Measurements from ENCODE around the gene DUSP15.
A peak's percentile ranks its signal among the peaks of the same experiment; 100 is the strongest.

The DUSP15 gene

GRCh38 chr20:31916708-31917107 lies 46.4 kb upstream of the DUSP15 start:
- H3K4me2 ChIP-seq (ENCODE audit: low read depth, low read length, poor library complexity, severe bottlenecking), result no peak overlapping the region
- H3K9me3 ChIP-seq (ENCODE audit: insufficient read depth, low read depth, low read length), result no peaks in the 10 kb centered on the region
- peak overlapping the region; percentile 9; the same call in 1 of the 2 replicates for H2AFZ ChIP-seq (ENCODE audit: low read length)
- H3K9ac ChIP-seq (ENCODE audit: low read depth, low read length, poor library complexity, severe bottlenecking), result no peak overlapping the region
- no peaks in the 10 kb centered on the region for H3K4me1 ChIP-seq (ENCODE audit: insufficient read depth, low read length, poor library complexity, severe bottlenecking)
- no peaks in the 10 kb centered on the region for H3K36me3 ChIP-seq (ENCODE audit: insufficient read depth, low read length)
- H3K9me2 ChIP-seq (replicated peaks; ENCODE audit: low read depth, low read length), result no peaks in the 10 kb centered on the region
- no peak for TF ChIP-seq EZH2phosphoT487 (IDR thresholded peaks at IDR 0.05; ENCODE audit: borderline replicate concordance)
- H4K20me1 ChIP-seq (ENCODE audit: insufficient read depth, low read length, poor library complexity, severe bottlenecking), result no peaks in the 10 kb centered on the region
- no peaks in the 10 kb centered on the region for H3K27me3 ChIP-seq (ENCODE audit: insufficient read depth, low read length, poor library complexity, severe bottlenecking)
- no peaks in the 10 kb centered on the region for H3K79me2 ChIP-seq (ENCODE audit: insufficient read depth, low read length)
- no peaks in the 10 kb centered on the region for H3F3A ChIP-seq (ENCODE audit: low read depth)
- H3K4me3 ChIP-seq (ENCODE audit: low read length, poor library complexity, severe bottlenecking), result no peak overlapping the region

- Histone ChIP-seq H3K4me3 (ENCODE audit: low read length, poor library complexity, severe bottlenecking) (no peak overlapping the region), H2AFZ (ENCODE audit: low read length) (no peak overlapping the region), H3K4me1 (ENCODE audit: insufficient read depth, low read length, poor library complexity, severe bottlenecking) (no peaks in the 10 kb centered on the region), H3K9me3 (ENCODE audit: insufficient read depth, low read depth, low read length) (no peaks in the 10 kb centered on the region), H3K27me3 (ENCODE audit: insufficient read depth, low read length, poor library complexity, severe bottlenecking) (no peaks in the 10 kb centered on the region), H3F3A (ENCODE audit: low read depth) (no peaks in the 10 kb centered on the region), H3K9me2 (replicated peaks; ENCODE audit: low read depth, low read length) (no peaks in the 10 kb centered on the region), H3K79me2 (ENCODE audit: insufficient read depth, low read length) (no peaks in the 10 kb centered on the region), H4K20me1 (ENCODE audit: insufficient read depth, low read length, poor library complexity, severe bottlenecking) (no peaks in the 10 kb centered on the region), H3K9ac (ENCODE audit: low read depth, low read length, poor library complexity, severe bottlenecking) (no peak overlapping the region), H3K4me2 (ENCODE audit: low read depth, low read length, poor library complexity, severe bottlenecking) (no peak overlapping the region), H3K36me3 (ENCODE audit: insufficient read depth, low read length) (no peaks in the 10 kb centered on the region)
- TF ChIP-seq EZH2phosphoT487 (IDR thresholded peaks at IDR 0.05; ENCODE audit: borderline replicate concordance) (no peak), CTCF (conservative IDR thresholded peaks at IDR 0.05; ENCODE audit: low read length) (no peak)
These were observed 45.4 kb upstream of the DUSP15 start for GRCh38 chr20:31915491-31916280.

GRCh38 chr20:31914170-31914569 lies 43.8 kb upstream of the DUSP15 start:
- Histone ChIP-seq H3K4me3 (ENCODE audit: low read length, poor library complexity, severe bottlenecking) (no peak overlapping the region), H3K27me3 (ENCODE audit: insufficient read depth, low read length, poor library complexity, severe bottlenecking) (no peaks in the 10 kb centered on the region), H3K36me3 (ENCODE audit: insufficient read depth, low read length) (no peaks in the 10 kb centered on the region), H3F3A (ENCODE audit: low read depth) (no peaks in the 10 kb centered on the region), H3K9me3 (ENCODE audit: insufficient read depth, low read depth, low read length) (no peaks in the 10 kb centered on the region), H4K20me1 (ENCODE audit: insufficient read depth, low read length, poor library complexity, severe bottlenecking) (no peaks in the 10 kb centered on the region), H2AFZ (ENCODE audit: low read length) (no peak overlapping the region), H3K9ac (ENCODE audit: low read depth, low read length, poor library complexity, severe bottlenecking) (no peak overlapping the region), H3K4me1 (ENCODE audit: insufficient read depth, low read length, poor library complexity, severe bottlenecking) (no peaks in the 10 kb centered on the region), H3K79me2 (ENCODE audit: insufficient read depth, low read length) (no peaks in the 10 kb centered on the region), H3K4me2 (ENCODE audit: low read depth, low read length, poor library complexity, severe bottlenecking) (no peak overlapping the region), H3K9me2 (replicated peaks; ENCODE audit: low read depth, low read length) (no peaks in the 10 kb centered on the region)
- TF ChIP-seq EZH2phosphoT487 (IDR thresholded peaks at IDR 0.05; ENCODE audit: borderline replicate concordance) (no peak), CTCF (conservative IDR thresholded peaks at IDR 0.05; ENCODE audit: low read length) (no peak)

Measured in Loucy (cell line).